Skeletal muscle tissue (tissue), 4 donors: Measurements from ENCODE around the gene HIVEP3. TPM values are rescaled to one million over a fixed set of nuclear protein-coding genes. Genes with fewer than 3 reads are reported as not detected.

ENCODE experiments used
- H3K27ac ChIP-seq: one replicate; pipeline ENCODE4 v1.7.0; 2013; ENCODE audit warnings: mild to moderate bottlenecking, low read depth, low read length, inconsistent platforms
- H3K27me3 ChIP-seq, 3 donors: one replicate each; pipeline ENCODE4 v1.7.0; 2013; ENCODE audit warnings: low read length in 3 of 3; ENCODE audit not compliant: control insufficient read depth in 3 of 3, insufficient read depth in 3 of 3
- H3K36me3 ChIP-seq, 3 donors: one replicate each; pipeline ENCODE4 v1.7.0; 2013; ENCODE audit warnings: low read length in 3 of 3; ENCODE audit not compliant: control insufficient read depth in 3 of 3, insufficient read depth in 3 of 3
- H3K4me1 ChIP-seq, 3 donors: one replicate each; pipeline ENCODE4 v1.7.0; 2013; ENCODE audit warnings: low read length in 3 of 3, mild to moderate bottlenecking in 3 of 3; ENCODE audit not compliant: control insufficient read depth in 3 of 3, insufficient read depth in 3 of 3
- H3K4me3 ChIP-seq, 3 donors: one replicate each; pipeline ENCODE4 v1.7.0; 2013; ENCODE audit warnings: low read length in 3 of 3
- H3K9ac ChIP-seq, 3 donors: one replicate each; pipeline ENCODE4 v1.7.0; 2013; ENCODE audit warnings: low read length in 3 of 3, mild to moderate bottlenecking in 3 of 3, moderate library complexity in 2 of 3, low read depth in 1 of 3
- H3K9me3 ChIP-seq, 3 donors: one replicate each; pipeline ENCODE4 v1.7.0; 2013; ENCODE audit warnings: low read length in 3 of 3; ENCODE audit not compliant: control insufficient read depth in 3 of 3
- total RNA-seq: library from RNA; depleted of rRNA; stranded (reverse); fragments of >200 nt; gene quantifications from one replicate; pipeline ENCODE4 v1.2.3, GENCODE V29; 2014
- donor health status: Osteomylitis.

The HIVEP3 gene
- total RNA-seq, 1 donor from 2014 or later = 0.52 TPM

- no peak overlapping the region for H3K9ac ChIP-seq
- no peaks in the 10 kb centered on the region for H3K36me3 ChIP-seq
Observed at GRCh38 chr1:41618871-41619270, 299.9 kb downstream of the HIVEP3 start.

DNA sequence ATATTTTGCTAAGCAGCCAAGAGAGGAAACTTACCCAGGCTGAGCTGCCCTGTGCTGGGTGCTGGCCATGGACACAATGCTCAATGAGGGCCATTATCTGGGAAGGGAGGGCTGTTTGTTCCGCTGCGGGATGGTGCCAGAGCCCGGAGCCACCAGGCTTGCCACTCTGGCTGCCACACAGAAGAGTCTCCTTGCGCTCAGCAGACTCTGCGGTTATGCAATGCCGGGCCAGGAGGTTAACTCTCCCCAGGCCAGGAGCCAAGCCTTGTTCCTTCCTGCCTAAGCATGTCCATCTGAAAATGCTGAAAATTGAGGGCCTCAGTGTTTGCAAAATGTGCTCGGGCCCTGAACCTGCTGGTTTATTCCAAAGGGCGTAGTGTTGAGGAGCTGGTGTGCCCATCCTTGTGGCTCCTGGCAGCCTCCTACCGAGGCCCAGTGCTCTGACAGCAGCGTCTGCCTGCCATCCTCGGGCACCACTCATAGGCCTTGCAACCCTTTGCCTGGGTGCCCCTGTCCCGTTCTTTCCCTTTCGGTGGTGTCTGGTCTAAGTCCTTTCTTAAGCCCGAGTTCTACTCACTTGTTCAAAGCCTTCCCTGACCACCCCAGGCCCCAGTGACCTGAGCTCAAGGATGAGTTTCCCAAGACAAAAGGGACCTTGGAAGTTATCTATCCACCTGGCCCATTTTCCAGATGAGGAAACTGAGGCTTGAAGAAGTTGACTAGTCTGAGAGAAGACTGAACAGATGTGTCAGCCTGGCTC, 300.5 kb downstream of the HIVEP3 start:
- Histone ChIP-seq H3K27me3 (peaks cover 0 to 3% (median 0%) of the 10 kb centered on the region in 3 donors), H3K9me3 (no peaks in the 10 kb centered on the region), H3K9ac (peak overlapping the region in 1 of 3 donors; percentile 40), H3K36me3 (no peaks in the 10 kb centered on the region), H3K4me3 (peak overlapping the region in 1 of 3 donors; percentile 41), H3K27ac (no peak overlapping the region), H3K4me1 (peaks cover 14 to 21% (median 17%) of the 10 kb centered on the region in 3 donors)

More at GRCh38 chr1:41618871-41619270, 299.9 kb downstream of the HIVEP3 start:
- H3K9me3 ChIP-seq = no peaks in the 10 kb centered on the region
- H3K27me3 ChIP-seq = peaks cover 0 to 3% (median 0%) of the 10 kb centered on the region in 3 donors
- no peak overlapping the region for H3K4me3 ChIP-seq
- peaks cover 15 to 21% (median 17%) of the 10 kb centered on the region in 3 donors for H3K4me1 ChIP-seq
- H3K27ac ChIP-seq = no peak overlapping the region

- no peak overlapping the region for H3K27ac ChIP-seq
- H3K9ac ChIP-seq = no peak overlapping the region
- no peaks in the 10 kb centered on the region for H3K9me3 ChIP-seq
- H3K27me3 ChIP-seq = peaks cover 0 to 3% (median 0%) of the 10 kb centered on the region in 3 donors
- no peak overlapping the region for H3K4me3 ChIP-seq
- peaks cover 14 to 17% (median 17%) of the 10 kb centered on the region in 3 donors for H3K4me1 ChIP-seq
- H3K36me3 ChIP-seq = no peaks in the 10 kb centered on the region
Observed at GRCh38 chr1:41617336-41617735, 301.4 kb downstream of the HIVEP3 start.

DNA sequence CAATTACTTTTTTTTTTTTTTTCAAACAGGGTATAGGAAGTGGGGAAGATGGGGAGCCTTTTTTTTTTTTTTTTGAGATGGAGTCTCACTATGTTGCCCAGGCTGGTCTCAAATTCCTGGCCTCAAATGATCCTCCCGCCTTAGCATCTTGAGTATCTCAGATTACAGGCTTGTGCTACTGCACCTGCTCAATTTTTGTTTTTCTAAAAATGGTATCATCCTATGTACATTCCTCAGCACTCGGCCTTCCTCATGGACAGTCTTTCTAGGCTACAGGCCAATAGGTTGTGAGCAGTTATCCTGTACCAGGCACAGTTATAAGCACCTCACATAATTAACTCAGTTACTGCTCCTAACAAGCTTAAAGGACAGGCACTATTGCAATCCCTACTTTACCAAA, 302.2 kb downstream of the HIVEP3 start:
- no peaks in the 10 kb centered on the region for H3K36me3 ChIP-seq
- no peak overlapping the region for H3K27ac ChIP-seq
- no peak overlapping the region for H3K9ac ChIP-seq
- no peak overlapping the region for H3K4me3 ChIP-seq
- peaks cover 0 to 3% (median 0%) of the 10 kb centered on the region in 3 donors for H3K27me3 ChIP-seq
- no peaks in the 10 kb centered on the region for H3K9me3 ChIP-seq
- H3K4me1 ChIP-seq = peaks cover 14 to 17% (median 17%) of the 10 kb centered on the region in 3 donors

DNA sequence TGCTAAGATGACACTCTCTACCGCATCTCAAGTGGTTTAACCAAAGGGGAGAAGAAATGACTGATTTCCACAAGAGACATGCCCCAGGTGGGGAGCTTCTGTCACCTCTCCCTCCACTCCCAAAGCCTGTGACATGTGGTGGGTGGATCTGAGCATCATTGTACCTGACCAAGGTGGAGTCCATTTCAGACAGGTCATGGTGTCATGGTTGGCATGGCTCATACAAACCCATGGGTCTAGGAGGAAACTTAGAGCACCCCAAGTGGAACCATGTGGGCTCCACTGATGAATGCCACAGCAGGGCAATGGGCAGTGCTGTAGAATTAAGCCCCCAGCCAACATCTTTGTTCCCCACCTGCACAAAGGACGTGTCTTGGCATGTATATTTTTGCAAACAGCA, 302.7 kb downstream of the HIVEP3 start:
- H3K27me3 ChIP-seq = peaks cover 0 to 3% (median 0%) of the 10 kb centered on the region in 3 donors
- no peak overlapping the region for H3K9ac ChIP-seq
- no peaks in the 10 kb centered on the region for H3K36me3 ChIP-seq
- peaks cover 14 to 17% (median 17%) of the 10 kb centered on the region in 3 donors for H3K4me1 ChIP-seq
- H3K27ac ChIP-seq = no peak overlapping the region
- no peaks in the 10 kb centered on the region for H3K9me3 ChIP-seq
- no peak overlapping the region for H3K4me3 ChIP-seq

DNA sequence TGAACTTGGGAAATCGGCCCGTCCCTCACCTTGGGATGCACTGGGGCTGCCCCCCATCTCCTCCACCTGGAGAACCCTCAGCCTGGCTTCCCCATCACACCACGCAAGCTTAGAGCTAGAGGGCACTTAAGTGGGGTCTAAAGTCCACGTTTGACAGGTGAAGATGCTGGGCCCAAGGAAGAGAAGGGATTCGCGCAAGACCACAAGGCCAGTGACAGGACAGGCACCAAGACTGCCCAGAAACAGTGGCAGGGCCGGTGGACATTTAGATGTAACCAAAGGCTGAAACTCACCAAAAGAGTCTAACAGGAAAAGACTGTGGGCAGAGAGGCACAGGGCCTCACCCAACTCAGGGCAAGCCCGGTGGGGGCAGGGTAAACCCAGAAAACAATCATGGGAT, 303.4 kb downstream of the HIVEP3 start:
- H3K4me1 ChIP-seq = peaks cover 14 to 17% (median 17%) of the 10 kb centered on the region in 3 donors
- no peak overlapping the region for H3K27ac ChIP-seq
- H3K36me3 ChIP-seq = no peaks in the 10 kb centered on the region
- no peak overlapping the region for H3K9ac ChIP-seq
- no peaks in the 10 kb centered on the region for H3K9me3 ChIP-seq
- H3K4me3 ChIP-seq = no peak overlapping the region
- H3K27me3 ChIP-seq = no peaks in the 10 kb centered on the region

DNA sequence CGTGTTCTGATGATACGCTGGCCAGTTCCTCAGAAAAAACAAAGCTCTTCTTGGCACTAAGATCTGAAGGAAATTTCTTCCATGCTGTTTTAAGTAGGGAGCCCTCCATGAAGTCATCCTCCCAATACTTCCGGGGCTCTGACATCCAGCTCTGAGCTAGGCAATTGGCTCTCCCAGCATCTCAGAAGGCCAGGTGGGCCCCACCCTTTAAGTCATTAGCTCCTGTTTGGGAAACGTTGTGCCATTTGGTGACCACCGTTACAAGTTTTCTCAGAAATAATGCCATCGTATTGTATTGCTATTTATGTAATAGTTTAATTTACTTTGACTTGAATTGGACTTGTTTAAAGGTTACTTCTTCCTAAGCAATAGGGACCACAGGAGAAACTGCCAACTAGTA, 303.9 kb downstream of the HIVEP3 start:
- no peaks in the 10 kb centered on the region for H3K36me3 ChIP-seq
- peaks cover 14 to 17% (median 17%) of the 10 kb centered on the region in 3 donors for H3K4me1 ChIP-seq
- no peaks in the 10 kb centered on the region for H3K27me3 ChIP-seq
- H3K27ac ChIP-seq = no peak overlapping the region
- H3K9ac ChIP-seq = no peak overlapping the region
- H3K4me3 ChIP-seq = no peak overlapping the region
- H3K9me3 ChIP-seq = no peaks in the 10 kb centered on the region

DNA sequence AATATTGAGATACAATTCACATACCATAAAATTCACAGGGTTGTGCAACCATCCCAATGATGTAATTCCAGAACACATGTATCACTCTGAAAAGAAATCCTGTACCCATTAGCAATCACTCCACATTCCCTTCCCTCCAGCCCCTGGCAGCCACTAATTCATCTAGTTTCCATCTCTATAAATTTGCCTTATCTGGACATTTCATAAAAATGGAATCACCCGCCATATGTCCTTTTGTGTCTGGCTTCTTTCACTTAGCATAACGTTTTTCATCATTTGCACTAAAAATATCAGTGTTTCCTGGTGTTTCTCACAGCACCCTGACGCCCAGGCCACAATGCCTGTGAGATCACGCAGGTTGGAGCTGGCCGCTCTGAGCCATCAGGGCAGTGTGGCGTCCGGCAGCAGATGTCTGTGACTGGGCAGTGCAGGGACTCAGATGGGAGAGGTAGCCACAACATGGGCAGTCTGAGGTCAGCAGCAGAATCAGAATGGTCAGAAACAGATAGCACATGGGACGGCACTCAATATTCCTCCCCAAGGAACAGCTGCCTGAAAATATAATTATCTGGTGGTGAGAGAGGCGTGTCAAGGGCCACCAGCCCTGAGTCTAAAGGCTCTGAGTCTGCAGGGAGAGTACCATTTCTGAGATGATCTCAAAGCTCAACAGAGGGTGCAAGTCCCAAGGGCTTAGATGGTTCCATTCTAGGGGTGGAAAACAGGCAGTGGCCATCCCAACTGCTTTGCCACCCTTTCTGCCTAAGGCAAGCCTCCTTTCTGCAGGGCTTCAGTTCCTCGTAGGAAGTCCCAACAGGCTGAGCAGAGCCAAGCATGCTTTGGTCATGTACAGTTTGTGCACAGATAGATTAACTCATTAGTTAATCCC, 304.8 kb downstream of the HIVEP3 start:
- Histone ChIP-seq H3K9ac (no peak overlapping the region), H3K27ac (no peak overlapping the region), H3K36me3 (no peaks in the 10 kb centered on the region), H3K9me3 (no peaks in the 10 kb centered on the region), H3K4me3 (no peak overlapping the region), H3K4me1 (peaks cover 13 to 16% (median 16%) of the 10 kb centered on the region in 3 donors), H3K27me3 (no peaks in the 10 kb centered on the region)

GRCh38 chr1:41612953-41613352, 305.8 kb downstream of the HIVEP3 start:
- H3K4me1 ChIP-seq = peaks cover 6 to 10% (median 7%) of the 10 kb centered on the region in 3 donors
- H3K27ac ChIP-seq = no peak overlapping the region
- no peaks in the 10 kb centered on the region for H3K36me3 ChIP-seq
- H3K9ac ChIP-seq = no peak overlapping the region
- no peaks in the 10 kb centered on the region for H3K9me3 ChIP-seq
- H3K4me3 ChIP-seq = no peak overlapping the region
- H3K27me3 ChIP-seq = no peaks in the 10 kb centered on the region
